ENCODE measurements around the gene MRPS26. TPM values are rescaled to one million over a fixed set of nuclear protein-coding genes. Genes with fewer than 3 reads are reported as not detected.

The MRPS26 gene
- total and polyA plus RNA-seq, 2 of the 13 experiments (the other 11 are each of a cell fraction or from before 2014, with no cell fraction given), result 89.8 to 187 TPM

- Histone ChIP-seq H3K4me3 (replicated peaks in 1 of 3; ENCODE audit: insufficient read depth in 1 of 3, low read depth in 2 of 3, low read length in 3 of 3) (no peak overlapping the region), H3K9ac (ENCODE audit: insufficient read depth, low read depth, low read length) (no peak overlapping the region), H3K27me3 (ENCODE audit: control insufficient read depth in 1 of 2, insufficient read depth in 2 of 2, low read length in 2 of 2) (peaks cover 7 to 24% of the 10 kb centered on the region in 2 experiments), H3K27ac (ENCODE audit: extremely low read length, insufficient read depth, low read length) (no peak overlapping the region), H3K4me2 (ENCODE audit: low read depth, low read length) (no peak overlapping the region), H3K79me2 (ENCODE audit: insufficient read depth, low read length) (no peaks in the 10 kb centered on the region), H3K9me3 (ENCODE audit: low read length) (no peaks in the 10 kb centered on the region), H2AFZ (ENCODE audit: low read length) (no peak overlapping the region), H3K36me3 (replicated peaks in 1 of 2; ENCODE audit: control insufficient read depth in 1 of 2, insufficient read depth in 2 of 2, low read length in 2 of 2) (no peaks in the 10 kb centered on the region), H4K20me1 (ENCODE audit: insufficient read depth, low read length) (no peaks in the 10 kb centered on the region), H3K4me1 (ENCODE audit: insufficient read depth, low read length) (peaks cover 9% of the 10 kb centered on the region)
- WGBS (ENCODE audit: low lambda C conversion rate), result 3% methylated on average over 1 of the region's 1 CpG
- FAIRE-seq (no peak), DNase-seq (ENCODE audit: low spot score) (no peak), ATAC-seq (no peak)
- in situ Hi-C loops (cut with HindIII; ENCODE audit: extremely low pct_ligation_motif_present, low pct_unique_long_range_greater_than_20kb) (no loop called here), intact Hi-C loops (cut with micrococcal nuclease; ENCODE audit: unreplicated experiment) (no loop called here)
- ChIA-PET CTCF (ENCODE audit: low intra/inter-chr PET ratio, low total read pairs) (no interaction called here), POLR2A (no interaction called here)
- no peak for TF ChIP-seq ZNF10 (CRISPR knock-in tag; IDR thresholded peaks at IDR 0.05; ENCODE audit: borderline replicate concordance, low read depth)
- peak; percentile 71 for TF ChIP-seq ZNF652 (CRISPR knock-in tag; IDR thresholded peaks at IDR 0.05; ENCODE audit: borderline replicate concordance, low read depth)
- no TSS peak for BruUV-seq (replicated peaks)
These were observed 44.7 kb downstream of the MRPS26 start for GRCh38 chr20:3090565-3090964.

GRCh38 chr20:3092611-3093379 lies 46.9 kb downstream of the MRPS26 start:
- peaks cover 11% of the 10 kb centered on the region for H3K4me1 ChIP-seq (ENCODE audit: insufficient read depth, low read length)
- no peak for FAIRE-seq
- 85% methylated on average over 50 of the region's 81 CpGs for WGBS (ENCODE audit: low lambda C conversion rate)
- intact Hi-C loops (cut with micrococcal nuclease; ENCODE audit: unreplicated experiment) (no loop called here), in situ Hi-C loops (cut with HindIII; ENCODE audit: extremely low pct_ligation_motif_present, low pct_unique_long_range_greater_than_20kb) (no loop called here)
- DNase-seq (ENCODE audit: low spot score), result no peak
- H3K4me2 ChIP-seq (ENCODE audit: low read depth, low read length), result no peak overlapping the region
- no peaks in the 10 kb centered on the region for H3K36me3 ChIP-seq (replicated peaks in 1 of 2; ENCODE audit: control insufficient read depth in 1 of 2, insufficient read depth in 2 of 2, low read length in 2 of 2)
- no peaks in the 10 kb centered on the region for H4K20me1 ChIP-seq (ENCODE audit: insufficient read depth, low read length)
- ATAC-seq, result no peak
- ChIA-PET POLR2A (no interaction called here), CTCF (ENCODE audit: low intra/inter-chr PET ratio, low total read pairs) (no interaction called here)
- no peaks in the 10 kb centered on the region for H3K79me2 ChIP-seq (ENCODE audit: insufficient read depth, low read length)
- H2AFZ ChIP-seq (ENCODE audit: low read length), result no peak overlapping the region
- no peak overlapping the region for H3K9ac ChIP-seq (ENCODE audit: insufficient read depth, low read depth, low read length)
- no peaks in the 10 kb centered on the region for H3K9me3 ChIP-seq (ENCODE audit: low read length)
- no peak overlapping the region for H3K27ac ChIP-seq (ENCODE audit: extremely low read length, insufficient read depth, low read length)
- H3K4me3 ChIP-seq (replicated peaks in 1 of 3; ENCODE audit: insufficient read depth in 1 of 3, low read depth in 2 of 3, low read length in 3 of 3), result no peak overlapping the region
- no TSS peak for BruUV-seq (replicated peaks)
- peaks cover 4 to 18% of the 10 kb centered on the region in 2 experiments; a peak in 3 of 5 replicates for H3K27me3 ChIP-seq (ENCODE audit: control insufficient read depth in 1 of 2, insufficient read depth in 2 of 2, low read length in 2 of 2)
- TF ChIP-seq MAFK (conservative IDR thresholded peaks at IDR 0.05 in 1 of 2, IDR thresholded peaks at IDR 0.05 in 1 of 2; ENCODE audit: low read length in 2 of 2), result no peak
- no peak for TF ChIP-seq AKAP8 (CRISPR knock-in tag; IDR thresholded peaks at IDR 0.05)
- no peak for TF ChIP-seq ZBTB7B (CRISPR knock-in tag; IDR thresholded peaks at IDR 0.05)
- TF ChIP-seq ZSCAN31 (CRISPR knock-in tag; IDR thresholded peaks at IDR 0.05; ENCODE audit: low read depth), result no peak
- TF ChIP-seq HINFP (CRISPR knock-in tag; IDR thresholded peaks at IDR 0.05; ENCODE audit: low read depth), result no peak
- TF ChIP-seq NCOA2 (CRISPR knock-in tag; IDR thresholded peaks at IDR 0.05), result no peak
- TF ChIP-seq MED1 (CRISPR knock-in tag; IDR thresholded peaks at IDR 0.05), result no peak
- no peak for TF ChIP-seq HNRNPL (IDR thresholded peaks at IDR 0.05; ENCODE audit: low read depth, low read length)
- TF ChIP-seq FOXC1 (CRISPR knock-in tag; IDR thresholded peaks at IDR 0.05; ENCODE audit: borderline replicate concordance), result no peak
- no peak for TF ChIP-seq ZNF564 (CRISPR knock-in tag; IDR thresholded peaks at IDR 0.05)
- no peak for TF ChIP-seq HNRNPLL (IDR thresholded peaks at IDR 0.05; ENCODE audit: low read depth, low read length, poor library complexity, severe bottlenecking)
- TF ChIP-seq BATF2 (CRISPR knock-in tag; IDR thresholded peaks at IDR 0.05), result no peak
- TF ChIP-seq ATF5 (CRISPR knock-in tag; IDR thresholded peaks at IDR 0.05; ENCODE audit: low read depth), result no peak
